K562 (cell line): ENCODE data around the gene IQCC. TPM values are rescaled to one million over a fixed set of nuclear protein-coding genes. Genes with fewer than 3 reads are reported as not detected.

Experiments used
- EP400 ChIP-seq: fragments of 450-650 bp; IDR thresholded peaks from 2 replicates; pipeline ENCODE4 v1.6.1; 2017; ENCODE audit warnings: antibody characterized with exemption, mild to moderate bottlenecking, moderate library complexity
- FOSL1 ChIP-seq: fragments of 200-800 bp; sonication (Bioruptor generic); conservative IDR thresholded peaks from 2 replicates; pipeline ENCODE4 v1.6.1; 2016; ENCODE audit warnings: missing genetic modification characterization, missing compliant biosample characterization
- LCOR ChIP-seq: sonication (generic); formaldehyde crosslinking; IDR thresholded peaks from 2 replicates; pipeline ENCODE4 v1.8.0; 2022; ENCODE audit warnings: mild to moderate bottlenecking, missing genetic modification reagents
- NBN ChIP-seq: fragments of 450-650 bp; IDR thresholded peaks from 2 replicates; pipeline ENCODE4 v1.6.1; 2016; ENCODE audit warnings: low read depth, mild to moderate bottlenecking
- OTX1 ChIP-seq: fragments of 450-650 bp; formaldehyde crosslinking; IDR thresholded peaks from 2 replicates; pipeline ENCODE4 v1.4.0; 2022; ENCODE audit warnings: mild to moderate bottlenecking
- SIN3A ChIP-seq, 2 experiments: fragments of 150-350 bp in 1 of 2; IDR thresholded peaks; 2 replicates each; pipeline ENCODE4 v1.6.1; 2011 to 2016; ENCODE audit warnings: borderline replicate concordance in 2 of 2, low read depth in 2 of 2, low read length in 2 of 2, mild to moderate bottlenecking in 2 of 2, moderate library complexity in 2 of 2; ENCODE audit not compliant: control insufficient read depth in 1 of 2
- TEAD2 ChIP-seq: fragments of 450-650 bp; IDR thresholded peaks from 2 replicates; pipeline ENCODE4 v1.6.1; 2016; ENCODE audit warnings: missing genetic modification characterization, control low read depth, missing compliant biosample characterization
- XRCC4 ChIP-seq: IDR thresholded peaks from one replicate; pipeline ENCODE4 v1.6.1; 2011; ENCODE audit not compliant: insufficient read depth, insufficient read length; ENCODE audit errors: extremely low read depth
- ZC3H11A ChIP-seq: IDR thresholded peaks from 2 replicates; pipeline ENCODE4 v1.6.1; 2012; ENCODE audit warnings: low read depth, low read length, improper control_type of control experiment
- ZNF239 ChIP-seq: fragments of 250-450 bp; sonication (Bioruptor Pico); IDR thresholded peaks from 2 replicates; pipeline ENCODE4 v1.4.0; 2020; ENCODE audit warnings: mild to moderate bottlenecking
- ZNF431 ChIP-seq: sonication (generic); formaldehyde crosslinking; IDR thresholded peaks from 2 replicates; pipeline ENCODE4 v1.8.0; 2022; ENCODE audit warnings: mild to moderate bottlenecking, missing genetic modification reagents
- ZNF444 ChIP-seq: fragments of 250-450 bp; sonication (Bioruptor Pico); IDR thresholded peaks from 2 replicates; pipeline ENCODE4 v1.4.0; 2020; ENCODE audit warnings: mild to moderate bottlenecking, moderate library complexity
- ZNF766 ChIP-seq: fragments of 200-800 bp; sonication (Bioruptor generic); conservative IDR thresholded peaks from 2 replicates; pipeline ENCODE4 v1.6.1; 2016; ENCODE audit warnings: missing genetic modification characterization, missing compliant biosample characterization
- polyA plus RNA-seq, 8 experiments: library from polyadenylated mRNA; depleted of rRNA in 4 of 8; stranded (reverse) in 5 of 8; unstranded in 3 of 8; fragments of >200 nt; fragmentation: Nextera tagmentation in 2 of 8; fragmentation: Illumina TruSeq in 1 of 8; extraction: Ambion mirVana in 2 of 8; extraction: Trizol in 1 of 8; gene quantifications; 2 replicates each; pipeline versions ENCODE4 v1.2.1 to v1.2.3, GENCODE V29; 2011 to 2014; ENCODE audit warnings: inconsistent platforms in 1 of 8, missing spikeins in 1 of 8
- total RNA-seq, 7 experiments: library from RNA; depleted of rRNA in 6 of 7; stranded (reverse); fragments of >200 nt in 6 of 7; fragmentation: Illumina TruSeq in 2 of 7; extraction: Trizol in 2 of 7; gene quantifications; 2 replicates each; pipeline versions ENCODE4 v1.2.1 to v1.2.3, GENCODE V29; 2011 to 2021; ENCODE audit warnings: low replicate concordance in 1 of 7
- TF ChIP-seq, protein P1 (sequence below): fragments of 450-650 bp; formaldehyde crosslinking; IDR thresholded peaks from 2 replicates; pipeline ENCODE4 v1.4.0; 2020; ENCODE audit warnings: mild to moderate bottlenecking, moderate library complexity
- TF ChIP-seq, protein P2 (sequence below): sonication (generic); formaldehyde crosslinking; IDR thresholded peaks from 2 replicates; pipeline ENCODE4 v1.4.0; 2020; ENCODE audit warnings: mild to moderate bottlenecking, missing genetic modification reagents
- TF ChIP-seq, protein P3 (sequence below), 2 experiments: fragments of 450-650 bp; IDR thresholded peaks; 2 replicates each; pipeline ENCODE4 v1.6.1; 2016
- TF ChIP-seq, protein P4 (sequence below): sonication (generic); formaldehyde crosslinking; IDR thresholded peaks from 2 replicates; pipeline ENCODE4 v1.8.0; 2022; ENCODE audit warnings: mild to moderate bottlenecking, missing genetic modification reagents
- TF ChIP-seq, protein P5 (sequence below), 2 experiments: IDR thresholded peaks; 2 replicates each; pipeline ENCODE4 v1.6.1; 2012; ENCODE audit warnings: improper control_type of control experiment in 2 of 2, low read depth in 2 of 2, low read length in 2 of 2, borderline replicate concordance in 1 of 2

IQCC gene
- total and polyA plus RNA-seq, 9 of the 15 experiments (the other 6 are each of a cell fraction or from before 2014, with no cell fraction given): 8.1 to 16.5 (median 10.7) TPM

DNA sequence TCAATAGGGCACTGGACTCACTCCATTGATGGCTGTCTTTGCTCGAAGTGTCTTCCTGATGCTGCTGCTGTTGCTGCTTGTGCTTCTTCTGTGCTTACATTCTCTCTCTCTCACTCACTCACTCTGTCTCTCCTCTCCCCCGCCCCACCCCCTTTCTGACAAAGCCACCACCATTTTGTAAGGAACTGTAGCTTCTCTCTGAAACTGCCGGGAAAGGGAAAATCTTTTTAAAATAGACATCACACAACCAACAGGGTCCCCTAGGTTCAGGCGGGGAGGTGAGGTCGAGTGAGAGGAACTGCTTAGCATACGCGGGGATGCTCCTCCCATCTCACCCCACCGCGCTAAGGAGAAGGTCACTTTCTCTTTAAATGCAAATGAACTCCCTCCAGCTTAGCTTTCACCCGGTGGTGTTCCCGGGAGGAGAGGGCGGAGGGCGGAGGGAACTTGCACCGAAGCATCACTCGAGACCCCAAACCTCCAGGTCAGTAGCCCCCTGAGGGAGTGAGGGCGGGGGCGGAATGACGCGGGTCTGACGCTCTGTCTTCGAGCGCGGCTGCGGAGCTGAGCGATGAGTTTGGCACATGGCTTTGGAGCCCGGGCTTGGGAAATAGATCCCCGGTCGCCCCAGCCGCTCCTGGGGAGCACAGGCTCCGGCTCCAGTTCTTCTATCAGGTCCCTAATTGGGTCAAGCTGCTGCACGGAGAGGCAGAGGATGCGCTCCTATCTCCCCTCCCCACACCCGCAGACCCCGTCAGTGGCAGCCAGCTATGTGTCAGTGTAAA is 5.1 kb upstream of the IQCC start, which contains the start of gene CCDC28B (continued):
- TF ChIP-seq SIN3A (IDR thresholded peaks at IDR 0.05; ENCODE audit: borderline replicate concordance in 2 of 2, control insufficient read depth in 1 of 2, low read depth in 2 of 2, low read length in 2 of 2): peak in 1 of 2 experiments; percentile 84; a peak in 2 of 4 replicates
- TF ChIP-seq XRCC4: no peak
- TF ChIP-seq ZC3H11A: peak; percentile 35; the same call in 1 of the 2 replicates
- peak; percentile 49; the same call in 1 of the 2 replicates for TF ChIP-seq NBN
- TF ChIP-seq OTX1 (CRISPR knock-in tag): 0 out of 2 replicates have a peak, but pooled peaks have one; percentile 39
- TF ChIP-seq ZNF766 (CRISPR knock-in tag): 0 out of 2 replicates have a peak, but pooled peaks have one; percentile 20
- TF ChIP-seq, protein P1, sequence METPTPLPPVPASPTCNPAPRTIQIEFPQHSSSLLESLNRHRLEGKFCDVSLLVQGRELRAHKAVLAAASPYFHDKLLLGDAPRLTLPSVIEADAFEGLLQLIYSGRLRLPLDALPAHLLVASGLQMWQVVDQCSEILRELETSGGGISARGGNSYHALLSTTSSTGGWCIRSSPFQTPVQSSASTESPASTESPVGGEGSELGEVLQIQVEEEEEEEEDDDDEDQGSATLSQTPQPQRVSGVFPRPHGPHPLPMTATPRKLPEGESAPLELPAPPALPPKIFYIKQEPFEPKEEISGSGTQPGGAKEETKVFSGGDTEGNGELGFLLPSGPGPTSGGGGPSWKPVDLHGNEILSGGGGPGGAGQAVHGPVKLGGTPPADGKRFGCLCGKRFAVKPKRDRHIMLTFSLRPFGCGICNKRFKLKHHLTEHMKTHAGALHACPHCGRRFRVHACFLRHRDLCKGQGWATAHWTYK: no peak
- TF ChIP-seq, protein P2, sequence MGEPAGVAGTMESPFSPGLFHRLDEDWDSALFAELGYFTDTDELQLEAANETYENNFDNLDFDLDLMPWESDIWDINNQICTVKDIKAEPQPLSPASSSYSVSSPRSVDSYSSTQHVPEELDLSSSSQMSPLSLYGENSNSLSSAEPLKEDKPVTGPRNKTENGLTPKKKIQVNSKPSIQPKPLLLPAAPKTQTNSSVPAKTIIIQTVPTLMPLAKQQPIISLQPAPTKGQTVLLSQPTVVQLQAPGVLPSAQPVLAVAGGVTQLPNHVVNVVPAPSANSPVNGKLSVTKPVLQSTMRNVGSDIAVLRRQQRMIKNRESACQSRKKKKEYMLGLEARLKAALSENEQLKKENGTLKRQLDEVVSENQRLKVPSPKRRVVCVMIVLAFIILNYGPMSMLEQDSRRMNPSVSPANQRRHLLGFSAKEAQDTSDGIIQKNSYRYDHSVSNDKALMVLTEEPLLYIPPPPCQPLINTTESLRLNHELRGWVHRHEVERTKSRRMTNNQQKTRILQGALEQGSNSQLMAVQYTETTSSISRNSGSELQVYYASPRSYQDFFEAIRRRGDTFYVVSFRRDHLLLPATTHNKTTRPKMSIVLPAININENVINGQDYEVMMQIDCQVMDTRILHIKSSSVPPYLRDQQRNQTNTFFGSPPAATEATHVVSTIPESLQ: peak; percentile 87; the same call in 1 of the 2 replicates
- TF ChIP-seq, protein P3, sequence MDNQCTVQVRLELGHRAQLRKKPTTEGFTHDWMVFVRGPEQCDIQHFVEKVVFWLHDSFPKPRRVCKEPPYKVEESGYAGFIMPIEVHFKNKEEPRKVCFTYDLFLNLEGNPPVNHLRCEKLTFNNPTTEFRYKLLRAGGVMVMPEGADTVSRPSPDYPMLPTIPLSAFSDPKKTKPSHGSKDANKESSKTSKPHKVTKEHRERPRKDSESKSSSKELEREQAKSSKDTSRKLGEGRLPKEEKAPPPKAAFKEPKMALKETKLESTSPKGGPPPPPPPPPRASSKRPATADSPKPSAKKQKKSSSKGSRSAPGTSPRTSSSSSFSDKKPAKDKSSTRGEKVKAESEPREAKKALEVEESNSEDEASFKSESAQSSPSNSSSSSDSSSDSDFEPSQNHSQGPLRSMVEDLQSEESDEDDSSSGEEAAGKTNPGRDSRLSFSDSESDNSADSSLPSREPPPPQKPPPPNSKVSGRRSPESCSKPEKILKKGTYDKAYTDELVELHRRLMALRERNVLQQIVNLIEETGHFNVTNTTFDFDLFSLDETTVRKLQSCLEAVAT (IDR thresholded peaks at IDR 0.05): peak in 1 of 2 experiments; percentile 65; a peak in 1 of 4 replicates
- TF ChIP-seq LCOR (CRISPR knock-in tag): 0 out of 2 replicates have a peak, but pooled peaks have one; percentile 23
- no peak for TF ChIP-seq ZNF239 (CRISPR knock-in tag)
- TF ChIP-seq ZNF431 (CRISPR knock-in tag): peak; percentile 66
- TF ChIP-seq FOSL1 (tag): no peak; the same call in 1 of the 2 replicates
- peak; percentile 74 for TF ChIP-seq EP400
- TF ChIP-seq, protein P4, sequence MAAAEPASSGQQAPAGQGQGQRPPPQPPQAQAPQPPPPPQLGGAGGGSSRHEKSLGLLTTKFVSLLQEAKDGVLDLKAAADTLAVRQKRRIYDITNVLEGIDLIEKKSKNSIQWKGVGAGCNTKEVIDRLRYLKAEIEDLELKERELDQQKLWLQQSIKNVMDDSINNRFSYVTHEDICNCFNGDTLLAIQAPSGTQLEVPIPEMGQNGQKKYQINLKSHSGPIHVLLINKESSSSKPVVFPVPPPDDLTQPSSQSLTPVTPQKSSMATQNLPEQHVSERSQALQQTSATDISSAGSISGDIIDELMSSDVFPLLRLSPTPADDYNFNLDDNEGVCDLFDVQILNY (CRISPR knock-in tag): 0 out of 2 replicates have a peak, but pooled peaks have one; percentile 56
- TF ChIP-seq TEAD2 (tag): peak; percentile 42; the same call in 1 of the 2 replicates
- TF ChIP-seq, protein P5, sequence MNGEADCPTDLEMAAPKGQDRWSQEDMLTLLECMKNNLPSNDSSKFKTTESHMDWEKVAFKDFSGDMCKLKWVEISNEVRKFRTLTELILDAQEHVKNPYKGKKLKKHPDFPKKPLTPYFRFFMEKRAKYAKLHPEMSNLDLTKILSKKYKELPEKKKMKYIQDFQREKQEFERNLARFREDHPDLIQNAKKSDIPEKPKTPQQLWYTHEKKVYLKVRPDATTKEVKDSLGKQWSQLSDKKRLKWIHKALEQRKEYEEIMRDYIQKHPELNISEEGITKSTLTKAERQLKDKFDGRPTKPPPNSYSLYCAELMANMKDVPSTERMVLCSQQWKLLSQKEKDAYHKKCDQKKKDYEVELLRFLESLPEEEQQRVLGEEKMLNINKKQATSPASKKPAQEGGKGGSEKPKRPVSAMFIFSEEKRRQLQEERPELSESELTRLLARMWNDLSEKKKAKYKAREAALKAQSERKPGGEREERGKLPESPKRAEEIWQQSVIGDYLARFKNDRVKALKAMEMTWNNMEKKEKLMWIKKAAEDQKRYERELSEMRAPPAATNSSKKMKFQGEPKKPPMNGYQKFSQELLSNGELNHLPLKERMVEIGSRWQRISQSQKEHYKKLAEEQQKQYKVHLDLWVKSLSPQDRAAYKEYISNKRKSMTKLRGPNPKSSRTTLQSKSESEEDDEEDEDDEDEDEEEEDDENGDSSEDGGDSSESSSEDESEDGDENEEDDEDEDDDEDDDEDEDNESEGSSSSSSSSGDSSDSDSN (IDR thresholded peaks at IDR 0.05; ENCODE audit: borderline replicate concordance in 1 of 2, low read depth in 2 of 2, low read length in 2 of 2): peak; percentile 3 to 26; a peak in 2 of 4 replicates
- peak; percentile 72; the same call in 1 of the 2 replicates for TF ChIP-seq ZNF444 (CRISPR knock-in tag)
